ENCODE results near the gene PAMR1.

PAMR1 gene

DNA sequence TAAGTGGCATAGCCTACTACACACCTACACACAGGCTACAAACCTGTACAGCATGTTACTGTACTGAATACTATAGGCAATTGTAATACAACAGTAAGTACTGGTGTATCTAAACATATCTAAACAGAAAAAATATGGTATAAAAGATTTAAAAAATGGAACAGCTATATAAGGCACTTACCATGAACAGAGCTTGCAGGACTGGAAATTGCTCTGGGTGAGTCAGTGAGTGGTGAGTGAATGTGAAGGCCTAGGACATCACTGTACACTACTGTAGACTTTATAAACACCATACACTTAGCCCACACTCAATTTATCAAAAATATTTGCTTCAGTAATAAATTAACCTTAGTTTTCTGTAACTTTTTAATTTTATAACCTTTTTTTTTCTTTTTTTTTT, 24.7 kb downstream of the PAMR1 start:
- DNase-seq (ENCODE audit: low read depth, low spot score): no peak
- POLR2A ChIA-PET: no interaction called here
- CTCF ChIA-PET: interaction anchor here (1.5 to 1.7 kb wide), 2 partner anchors 9 to 14 kb away, joined by 5 to 7 read pairs; no protein-coding TSS in a partner anchor
- no peak for TF ChIP-seq CTCF (IDR thresholded peaks at IDR 0.05; ENCODE audit: insufficient read depth, low read length, missing control alignments)
- H3K4me3 ChIP-seq (ENCODE audit: low read depth, low read length): no peak overlapping the region

GRCh38 chr11:35496416-35496815, 29.0 kb downstream of the PAMR1 start:
- H3K4me3 ChIP-seq (ENCODE audit: low read depth, low read length): no peak overlapping the region
- no peak for TF ChIP-seq CTCF (IDR thresholded peaks at IDR 0.05; ENCODE audit: insufficient read depth, low read length, missing control alignments)
- ChIA-PET POLR2A (no interaction called here), CTCF (interaction anchor here (1.2 to 4.4 kb wide), 4 partner anchors 9 to 771 kb away, joined by 3 to 43 read pairs (median 5); no protein-coding TSS in a partner anchor)
- DNase-seq (ENCODE audit: low read depth, low spot score): no peak

DNA sequence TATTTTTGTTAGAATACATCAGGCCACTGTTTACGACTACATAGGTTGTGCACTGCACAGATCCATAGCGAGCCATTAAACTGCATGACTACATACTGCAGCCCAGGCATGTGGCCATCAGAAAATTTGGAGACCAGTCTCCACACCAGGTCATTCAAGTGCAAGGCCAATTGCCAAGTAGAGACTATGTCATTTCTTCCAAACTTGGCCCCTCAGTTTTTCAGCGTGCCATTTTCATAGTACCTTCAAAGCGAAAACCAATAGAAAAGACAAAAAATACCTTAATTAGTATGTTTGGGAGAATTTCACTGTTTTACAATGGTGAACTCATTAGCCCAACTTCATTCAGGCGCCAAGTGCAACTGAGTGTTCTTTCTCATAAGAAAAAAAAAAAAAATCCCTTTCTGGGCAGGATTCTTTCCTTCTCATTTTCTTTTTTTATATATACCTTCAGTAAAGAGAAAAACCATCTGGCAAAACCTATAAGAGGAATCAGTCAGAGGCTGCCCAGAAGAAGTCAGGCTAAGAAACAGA, 30.4 kb downstream of the PAMR1 start:
- ChIA-PET POLR2A (no interaction called here), CTCF (interaction anchor here (4.4 kb wide), 1 partner anchor 8 kb away, joined by 43 read pairs; no protein-coding TSS in a partner anchor)
- no peak for DNase-seq (ENCODE audit: low read depth, low spot score)
- TF ChIP-seq CTCF (IDR thresholded peaks at IDR 0.05; ENCODE audit: insufficient read depth, low read length, missing control alignments): no peak
- H3K4me3 ChIP-seq (ENCODE audit: low read depth, low read length): no peak overlapping the region

GRCh38 chr11:35491231-35491871, 34.1 kb downstream of the PAMR1 start:
- no peak for TF ChIP-seq CTCF (IDR thresholded peaks at IDR 0.05; ENCODE audit: insufficient read depth, low read length, missing control alignments)
- ChIA-PET POLR2A (interaction anchor here (1.0 kb wide), 1 partner anchor 23 kb away, joined by 3 read pairs; no protein-coding TSS in a partner anchor), CTCF (interaction anchor here (0.8 to 4.9 kb wide), 7 partner anchors 21 to 775 kb away, joined by 4 to 40 read pairs (median 5); partner anchors contain the start of genes FJX1 and PAMR1)
- H3K4me3 ChIP-seq (ENCODE audit: low read depth, low read length): no peak overlapping the region
- peak; percentile 93 for DNase-seq (ENCODE audit: low read depth, low spot score)

DNA sequence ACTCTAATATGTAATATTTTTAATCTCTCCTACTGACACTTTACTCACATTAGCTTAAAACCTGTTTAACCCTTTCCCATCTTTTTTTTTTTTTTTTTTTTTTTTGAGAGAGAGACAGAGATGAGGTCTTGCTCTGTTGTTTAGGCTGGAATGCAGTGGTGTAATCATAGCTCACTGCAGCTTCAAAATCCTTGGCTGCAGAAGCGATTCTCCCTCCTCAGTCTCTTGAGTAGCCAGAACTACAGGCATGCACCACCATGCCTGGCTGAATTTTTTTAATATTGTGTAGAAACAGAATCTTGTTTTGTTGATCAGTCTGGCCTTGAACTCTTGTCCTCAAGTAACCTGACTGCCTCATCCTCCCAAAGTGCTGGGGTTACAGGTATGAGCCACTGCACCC, 37.3 kb downstream of the PAMR1 start:
- no peak overlapping the region for H3K4me3 ChIP-seq (ENCODE audit: low read depth, low read length)
- ChIA-PET POLR2A (interaction anchor here (0.6 to 1.1 kb wide), 2 partner anchors 42 to 238 kb away, joined by 3 read pairs; no protein-coding TSS in a partner anchor), CTCF (interaction anchor here (0.6 to 5.9 kb wide), 35 partner anchors 9 to 779 kb away, joined by 3 to 43 read pairs (median 5); partner anchors contain the start of gene FJX1)
- DNase-seq (ENCODE audit: low read depth, low spot score): no peak
- no peak for TF ChIP-seq CTCF (IDR thresholded peaks at IDR 0.05; ENCODE audit: insufficient read depth, low read length, missing control alignments)

DNA sequence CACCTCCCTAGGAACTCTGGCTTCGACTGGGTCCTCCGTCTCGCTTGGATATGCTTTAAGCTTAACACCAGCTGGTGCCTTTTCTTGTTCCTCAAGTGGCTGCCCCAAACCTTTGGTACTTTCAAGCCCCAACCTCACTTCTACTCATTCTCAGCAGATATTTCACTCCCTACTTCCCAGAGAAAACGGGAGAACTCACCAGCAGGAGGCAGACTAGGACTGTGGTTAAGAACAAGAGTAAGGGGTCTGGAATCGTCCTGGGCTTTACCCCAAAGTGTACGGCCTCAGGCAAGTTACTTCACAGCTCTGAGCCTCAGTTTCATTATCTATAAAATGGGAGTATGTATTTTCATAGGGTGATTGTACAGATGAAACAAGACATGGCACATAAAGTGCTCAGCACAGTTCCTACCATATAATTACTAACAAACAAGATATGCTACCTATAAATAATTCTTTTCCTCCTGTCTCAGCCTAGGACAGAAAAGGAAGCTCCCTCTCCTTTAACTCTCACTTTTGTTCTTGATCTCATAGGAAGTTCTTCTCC, 37.8 kb downstream of the PAMR1 start:
- no peak overlapping the region for H3K4me3 ChIP-seq (ENCODE audit: low read depth, low read length)
- peak; percentile 29 for TF ChIP-seq CTCF (IDR thresholded peaks at IDR 0.05; ENCODE audit: insufficient read depth, low read length, missing control alignments)
- POLR2A ChIA-PET: interaction anchor here (1.1 kb wide), 1 partner anchor 43 kb away, joined by 3 read pairs; no protein-coding TSS in a partner anchor
- DNase-seq (ENCODE audit: low read depth, low spot score): peak; percentile 36
- CTCF ChIA-PET: interaction anchor here (0.6 to 5.9 kb wide), 43 partner anchors 10 to 779 kb away, joined by 3 to 43 read pairs (median 5); partner anchors contain the start of gene FJX1
